ENCODE measurements around the gene MAMDC4. TPM values are rescaled to one million over a fixed set of nuclear protein-coding genes. Genes with fewer than 3 reads are reported as not detected.

The MAMDC4 gene
- total and polyA plus RNA-seq, 2 of the 8 experiments (the other 6 are each of a cell fraction or from before 2014, with no cell fraction given): 3.1 to 4.5 TPM

DNA sequence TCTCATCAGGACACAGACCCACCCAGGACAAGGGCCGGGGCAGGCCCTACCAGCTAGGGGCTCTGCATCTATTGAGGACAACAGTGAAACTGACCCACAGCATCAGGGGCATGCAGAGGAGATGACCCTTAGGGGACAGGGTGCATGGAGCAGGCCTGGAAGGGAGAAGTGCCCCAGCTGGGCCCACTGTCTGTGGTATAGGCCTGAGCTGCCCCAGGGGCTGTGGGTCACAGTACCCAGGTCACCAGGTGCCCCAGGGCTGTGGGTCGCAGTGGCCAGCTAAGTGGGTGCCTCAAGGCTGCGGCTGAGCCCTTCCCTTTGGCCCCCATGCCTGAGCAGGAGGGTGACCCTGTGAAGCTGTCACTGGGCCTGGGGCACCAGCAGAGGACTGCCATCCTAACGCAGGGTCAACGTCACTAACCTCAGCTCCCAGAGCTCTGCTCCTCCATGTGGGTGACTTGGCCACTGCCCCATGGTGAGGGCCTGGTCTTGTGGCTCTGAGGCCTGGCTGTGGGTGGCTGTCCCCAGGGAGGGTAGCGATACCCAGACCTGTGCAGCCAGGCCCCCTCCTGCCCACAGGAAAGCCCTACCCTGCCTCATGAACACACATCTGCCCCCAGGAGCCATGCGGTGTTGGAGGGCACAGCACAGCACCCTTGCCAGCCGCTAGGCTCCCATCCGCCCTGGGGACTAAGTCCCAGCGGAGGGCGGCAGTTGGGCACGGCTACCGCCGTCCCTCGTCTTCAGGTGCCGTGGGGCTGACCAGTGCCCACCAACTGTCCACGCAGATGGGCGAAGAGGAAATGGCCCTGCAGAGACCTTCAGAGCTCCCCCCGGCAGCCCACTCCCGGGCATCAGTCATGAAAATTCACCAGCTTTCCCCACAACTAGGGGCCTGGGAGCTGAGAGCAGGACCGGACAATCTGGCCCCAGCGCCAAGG, 9.1 kb downstream of the MAMDC4 start:
- Histone ChIP-seq H3K18ac (ENCODE audit: extremely low read depth, low read length) (no peak overlapping the region), H3K14ac (ENCODE audit: insufficient read length) (no peak overlapping the region), H3K4me1 (replicated peaks in 1 of 4; ENCODE audit: control insufficient read depth in 3 of 4, insufficient read depth in 4 of 4, low read length in 3 of 4) (peaks cover 0 to 6% (median 5%) of the 10 kb centered on the region in 4 experiments; a peak in 5 of 7 replicates), H3K79me2 (ENCODE audit: control insufficient read depth in 1 of 2, insufficient read depth in 2 of 2, low read length in 2 of 2) (peaks cover 5 to 17% of the 10 kb centered on the region in 2 experiments; a peak in 3 of 4 replicates), H3K4ac (replicated peaks; ENCODE audit: insufficient read length, low read depth, low read length) (no peak overlapping the region), H3K79me1 (ENCODE audit: low read depth, low read length) (peaks cover 10% of the 10 kb centered on the region), H3K4me3 (ENCODE audit: extremely low read depth in 1 of 4, insufficient read depth in 2 of 4, low read depth in 3 of 4, low read length in 4 of 4) (no peak overlapping the region), H2BK12ac (ENCODE audit: low read depth, low read length) (no peak overlapping the region), H3K27ac (ENCODE audit: low read depth, low read length) (no peak overlapping the region), H2BK20ac (ENCODE audit: low read length) (no peak overlapping the region), H2BK15ac (ENCODE audit: low read length) (no peak overlapping the region), H2BK120ac (replicated peaks; ENCODE audit: low read depth, low read length) (no peak overlapping the region), H3K4me2 (ENCODE audit: insufficient read depth in 1 of 2, low read depth in 2 of 2, low read length in 2 of 2) (no peak overlapping the region), H3K27me3 (replicated peaks in 1 of 4; ENCODE audit: control insufficient read depth in 3 of 4, extremely low read depth in 1 of 4, insufficient read depth in 3 of 4, low read length in 3 of 4) (no peaks in the 10 kb centered on the region), H2AK5ac (ENCODE audit: low read depth, low read length) (no peak overlapping the region), H2BK5ac (ENCODE audit: low read depth, low read length) (no peak overlapping the region; the same call in 1 of the 2 replicates), H3K23ac (ENCODE audit: insufficient read length) (no peak overlapping the region), H4K91ac (replicated peaks; ENCODE audit: insufficient read length, low read length) (no peak overlapping the region), H4K5ac (ENCODE audit: insufficient read length, low read depth, low read length) (no peak overlapping the region), H3K9me3 (ENCODE audit: insufficient read depth in 2 of 2, low read depth in 1 of 2, low read length in 1 of 2) (no peaks in the 10 kb centered on the region), H3K56ac (replicated peaks; ENCODE audit: insufficient read length, low read depth, low read length) (no peak overlapping the region), H4K20me1 (replicated peaks in 1 of 2; ENCODE audit: control insufficient read depth in 1 of 2, insufficient read depth in 2 of 2, low read length in 2 of 2) (peaks cover 7 to 41% of the 10 kb centered on the region in 2 experiments), H2AFZ (ENCODE audit: low read length) (no peak overlapping the region), H3K23me2 (ENCODE audit: low read depth, low read length) (peaks cover 5% of the 10 kb centered on the region; the same call in 1 of the 2 replicates), H4K8ac (ENCODE audit: extremely low read depth, insufficient read depth, low read length) (no peak overlapping the region), H3K9ac (replicated peaks in 1 of 4; ENCODE audit: extremely low read depth in 1 of 4, low read depth in 3 of 4, low read length in 3 of 4) (no peak overlapping the region), H3K36me3 (ENCODE audit: control insufficient read depth in 2 of 4, insufficient read depth in 4 of 4, low read length in 3 of 4) (peaks cover 11 to 34% (median 27%) of the 10 kb centered on the region in 4 experiments)
- FAIRE-seq (no peak), DNase-seq (ENCODE audit: low read depth in 1 of 2, low spot score in 2 of 2) (peak in 1 of 2 experiments; percentile 42)
- POLR2A ChIA-PET (ENCODE audit: partially characterized antibody): interaction anchor here (1.2 to 16.2 kb wide), 9 partner anchors 9 to 383 kb away, joined by 3 to 248 read pairs (median 6); partner anchors contain the start of genes AJM1, FBXW5 and MAMDC4
- 94% methylated on average over 21 of the region's 22 CpGs; no CpG with 5 or more reads in 1 of the 2 experiments for WGBS, 2 experiments (ENCODE audit: extremely low coverage in 1 of 2, insufficient coverage in 1 of 2, insufficient read length in 1 of 2, insufficient replicate concordance in 2 of 2, low coverage in 1 of 2, low lambda C conversion rate in 2 of 2, missing lambda C conversion rate in 1 of 2)
- CTCF ChIA-PET (ENCODE audit: partially characterized antibody): interaction anchor here (1.5 to 2.5 kb wide), 4 partner anchors 19 to 174 kb away, joined by 4 to 8 read pairs (median 6); partner anchors contain the start of gene AJM1
- no peak for TF ChIP-seq SP1 (IDR thresholded peaks at IDR 0.05; ENCODE audit: low read depth, low read length)
- TF ChIP-seq RXRA (IDR thresholded peaks at IDR 0.05; ENCODE audit: insufficient read depth, low read depth, low read length): no peak
- no peak for TF ChIP-seq USF2 (IDR thresholded peaks at IDR 0.05; ENCODE audit: low read length)
- no peak for TF ChIP-seq HDAC6 (IDR thresholded peaks at IDR 0.05; ENCODE audit: low read depth, low read length)
- no peak for TF ChIP-seq CEBPB (IDR thresholded peaks at IDR 0.05; ENCODE audit: low read depth, low read length)
- TF ChIP-seq GABPA (IDR thresholded peaks at IDR 0.05; ENCODE audit: borderline replicate concordance, insufficient read depth, low read length): no peak
- TF ChIP-seq POLR2A (IDR thresholded peaks at IDR 0.05; ENCODE audit: control extremely low read depth in 1 of 2, low read depth in 2 of 2, low read length in 2 of 2): peak in 1 of 2 experiments; percentile 47; a peak in 1 of 3 replicates
- TF ChIP-seq RNF2 (IDR thresholded peaks at IDR 0.05; ENCODE audit: borderline replicate concordance, low read depth, low read length, missing control alignments, poor library complexity, severe bottlenecking): no peak
- TF ChIP-seq ZNF274 (IDR thresholded peaks at IDR 0.05; ENCODE audit: borderline replicate concordance, extremely low read depth, low read length): no peak
- no peak for TF ChIP-seq BRCA1 (IDR thresholded peaks at IDR 0.05; ENCODE audit: low read depth, low read length)

Measured in H1 (cell line).